NCI-H774 (cell line): ENCODE data around the gene NLGN1.

Experiments used
- DNase-seq: peaks from one replicate; lab custom pipeline; 2025; lab: John Stamatoyannopoulos, UW

The NLGN1 gene

GRCh38 chr3:174334111-174334510 is 936.6 kb downstream of the NLGN1 start:
- no peak for DNase-seq

GRCh38 chr3:174335324-174335723 is 937.8 kb downstream of the NLGN1 start:
- DNase-seq, result no peak

GRCh38 chr3:174335910-174336309 is 938.4 kb downstream of the NLGN1 start:
- DNase-seq, result no peak
